NK-92 (cell line): Measurements from ENCODE around the gene NDEL1.

Experiments
- DNase-seq: peaks from one replicate; lab custom pipeline; 2025; ENCODE audit not compliant: unreplicated experiment; lab: John Stamatoyannopoulos, UW

The NDEL1 gene

DNA sequence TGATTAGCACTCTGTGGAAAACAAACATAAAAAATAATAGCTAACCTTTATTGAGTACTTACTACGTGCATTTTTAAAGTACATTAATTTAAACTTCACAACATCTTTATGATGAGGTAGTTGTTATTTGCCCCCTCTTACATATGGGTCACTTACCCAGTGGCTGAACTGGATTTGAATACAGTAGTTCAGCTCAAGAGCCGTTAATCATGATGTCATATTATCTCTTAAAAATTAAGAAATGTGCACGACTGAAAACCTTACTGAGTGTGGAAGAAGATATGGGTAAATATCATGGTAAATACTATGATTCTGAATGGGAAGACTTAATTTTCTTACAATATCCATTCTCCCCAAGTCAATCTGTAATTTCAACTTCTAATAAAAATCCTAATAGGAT is 17.6 kb downstream of the NDEL1 start:
- no peak for DNase-seq

DNA sequence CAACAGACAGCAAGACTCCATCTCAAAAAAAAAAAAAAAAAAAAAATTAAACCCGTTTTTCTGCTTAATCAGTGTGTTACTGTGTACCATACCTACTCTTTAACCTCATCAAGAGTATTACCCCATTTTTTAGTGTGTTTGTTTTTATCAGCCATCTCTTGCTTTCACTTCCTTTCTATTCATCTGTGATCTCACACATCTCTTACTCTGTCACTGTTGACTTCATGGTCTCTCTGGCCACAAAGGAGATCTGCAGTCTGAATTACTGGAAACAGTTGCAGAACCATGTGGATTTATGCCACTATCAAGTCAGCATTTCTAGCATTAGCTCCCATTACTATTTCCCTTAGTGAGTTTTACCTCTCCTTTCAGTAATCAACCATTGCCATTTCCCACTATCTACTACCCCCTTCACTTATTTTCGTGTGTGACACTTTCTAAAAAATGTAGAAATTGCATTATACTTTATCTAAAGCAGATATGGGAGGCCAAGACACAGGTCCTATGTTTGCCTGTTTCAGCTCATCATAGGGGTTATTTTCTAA is 20.1 kb downstream of the NDEL1 start:
- no peak for DNase-seq

DNA sequence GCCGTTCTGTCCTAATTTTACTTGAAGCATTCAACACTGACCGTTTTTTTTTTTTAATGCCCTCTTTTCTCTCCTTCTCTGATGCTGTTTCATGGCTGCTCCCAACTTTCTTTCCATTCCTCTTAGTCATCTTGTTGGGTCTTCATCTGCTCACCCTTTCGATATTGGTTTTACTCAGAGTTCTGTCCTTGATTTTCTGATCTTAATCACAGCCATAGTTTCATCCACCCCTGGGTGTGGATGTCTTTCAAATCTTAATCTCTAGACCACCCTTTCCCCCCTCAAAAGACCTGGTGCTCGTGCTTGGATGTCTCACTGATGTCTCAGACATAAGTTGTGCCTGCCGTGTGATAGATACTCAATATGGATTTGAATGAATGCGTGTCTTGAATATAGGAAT is 22.4 kb downstream of the NDEL1 start:
- DNase-seq: no peak

DNA sequence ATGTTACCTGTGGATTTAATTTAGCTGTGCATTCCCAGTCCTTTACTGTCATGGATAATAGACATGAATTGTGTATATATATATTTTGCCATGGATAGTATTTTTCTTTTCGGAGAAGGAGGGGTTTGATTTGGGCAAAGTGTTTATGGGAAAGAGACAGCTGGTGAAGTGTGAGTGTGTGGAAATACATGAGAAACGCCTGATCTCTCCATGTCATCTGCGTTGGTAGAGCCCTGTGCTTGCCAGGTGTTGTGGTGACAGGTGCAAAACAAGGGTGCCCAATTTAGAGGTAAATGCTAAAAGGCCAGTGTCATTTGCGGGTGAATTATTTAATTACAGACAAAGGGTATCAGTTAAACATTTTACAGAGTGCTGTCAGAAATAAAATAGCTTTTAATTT is 23.4 kb downstream of the NDEL1 start:
- no peak for DNase-seq

DNA sequence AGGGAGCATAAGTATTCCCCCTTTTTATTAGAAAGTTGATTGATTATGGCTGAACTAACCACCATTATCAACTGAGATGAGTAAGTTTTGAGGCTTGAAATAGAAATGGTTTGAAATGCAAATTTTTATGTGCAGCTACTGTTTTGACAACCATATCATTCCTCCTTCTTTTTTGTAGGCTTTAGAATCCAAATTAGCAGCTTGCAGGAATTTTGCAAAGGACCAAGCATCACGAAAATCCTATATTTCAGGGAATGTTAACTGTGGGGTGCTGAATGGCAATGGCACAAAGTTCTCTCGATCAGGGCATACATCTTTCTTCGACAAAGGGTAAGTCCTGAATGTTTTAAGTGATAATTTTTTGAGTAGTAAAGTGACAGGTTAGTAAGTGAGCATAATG is 24.1 kb downstream of the NDEL1 start:
- no peak for DNase-seq

DNA sequence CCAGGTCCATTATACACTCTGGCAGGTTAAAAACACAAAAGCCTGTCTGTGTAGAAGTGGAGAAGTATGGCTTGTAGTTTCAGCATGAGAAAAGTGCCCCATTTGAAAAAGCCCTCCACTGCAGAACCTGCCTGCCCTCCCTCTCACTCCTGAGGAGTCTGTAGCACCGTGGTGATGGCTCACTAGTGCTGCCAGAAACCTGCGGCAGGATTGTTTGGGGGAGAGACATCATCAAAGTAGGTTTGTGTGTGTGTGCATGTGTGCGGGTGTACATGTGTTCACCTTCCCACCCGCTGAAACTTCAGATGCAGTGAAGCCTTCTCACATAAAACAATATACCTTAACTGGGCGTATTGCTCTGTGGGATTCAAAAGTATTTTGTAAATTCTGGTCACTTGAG is 26.9 kb downstream of the NDEL1 start:
- DNase-seq: no peak

DNA sequence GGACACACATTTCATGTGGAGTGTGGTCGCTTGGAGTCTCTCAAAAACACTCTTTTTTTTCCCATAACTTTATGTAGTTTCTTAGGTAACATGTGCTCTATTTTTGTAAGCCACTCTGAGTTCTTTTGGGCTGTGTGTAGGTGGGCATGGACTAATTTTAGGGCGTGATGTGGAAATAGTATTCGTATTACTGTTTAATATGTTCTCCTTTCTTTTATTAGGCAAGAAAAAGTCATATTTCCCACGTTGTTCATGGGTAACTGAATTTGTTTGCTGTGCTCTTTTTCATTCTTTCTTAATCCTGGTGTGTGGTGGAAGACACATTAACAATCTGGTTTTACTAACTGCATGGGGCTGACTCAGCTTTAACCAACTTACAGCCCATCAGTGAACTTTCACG is 27.4 kb downstream of the NDEL1 start:
- DNase-seq: no peak

DNA sequence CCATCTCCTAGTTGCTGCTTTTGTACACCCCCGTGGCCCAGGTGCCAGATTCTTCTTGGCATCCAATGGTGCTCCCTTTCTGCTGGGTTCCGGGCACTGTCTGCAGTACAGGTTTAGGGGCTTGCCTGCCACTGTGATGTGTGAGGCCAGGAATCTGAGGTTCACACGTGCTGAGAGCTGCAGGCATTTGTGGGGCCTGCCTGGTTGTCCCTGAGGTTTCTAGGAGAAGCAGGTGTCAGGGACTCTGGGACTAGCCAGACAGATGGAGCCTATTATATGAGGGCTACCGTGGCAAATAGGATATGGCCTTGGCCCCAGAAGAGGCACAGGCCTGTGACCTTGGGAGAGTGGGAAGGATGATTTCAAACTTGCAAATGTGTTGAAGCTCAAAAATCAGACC is 29.3 kb downstream of the NDEL1 start:
- no peak for DNase-seq

DNA sequence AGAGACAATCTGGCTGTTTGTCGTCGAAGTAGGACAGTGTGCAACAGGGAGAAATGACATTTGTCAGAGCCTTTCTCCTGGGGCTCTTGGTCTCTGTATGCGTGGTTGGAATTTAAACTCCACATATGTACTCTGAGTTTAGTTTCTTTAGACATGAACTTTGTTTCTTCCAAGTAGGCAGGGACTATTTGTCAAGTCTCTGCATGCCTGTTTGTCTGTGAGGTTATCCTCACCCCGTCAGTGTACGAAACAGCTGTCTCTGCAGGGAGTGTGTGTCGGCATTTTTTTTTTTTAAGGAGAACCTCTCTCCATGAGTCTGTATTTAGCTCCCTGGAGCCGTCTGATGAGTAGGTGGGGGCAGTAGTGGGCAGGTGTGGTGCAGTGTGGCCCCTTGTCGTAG is 29.7 kb downstream of the NDEL1 start:
- no peak for DNase-seq

DNA sequence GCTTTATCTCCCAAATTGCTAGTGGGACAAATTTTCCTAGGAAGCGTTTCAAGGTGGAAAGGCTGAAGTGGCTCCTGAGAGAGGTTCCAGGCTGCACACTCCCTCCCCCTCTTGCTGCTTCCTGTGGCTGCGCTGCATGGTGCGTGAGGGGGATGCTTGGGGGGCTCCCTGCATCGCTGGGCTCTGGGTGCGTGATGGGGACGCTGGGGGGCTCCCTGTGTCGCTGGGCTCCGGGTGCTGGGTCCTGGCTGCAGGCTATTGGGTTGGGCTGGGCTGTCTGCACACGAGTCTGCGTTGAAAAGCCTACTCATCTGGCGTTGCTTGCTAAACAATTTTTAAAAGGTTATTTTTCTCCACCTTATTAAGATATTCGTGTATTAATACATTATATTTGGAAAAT is 30.1 kb downstream of the NDEL1 start:
- DNase-seq: no peak

DNA sequence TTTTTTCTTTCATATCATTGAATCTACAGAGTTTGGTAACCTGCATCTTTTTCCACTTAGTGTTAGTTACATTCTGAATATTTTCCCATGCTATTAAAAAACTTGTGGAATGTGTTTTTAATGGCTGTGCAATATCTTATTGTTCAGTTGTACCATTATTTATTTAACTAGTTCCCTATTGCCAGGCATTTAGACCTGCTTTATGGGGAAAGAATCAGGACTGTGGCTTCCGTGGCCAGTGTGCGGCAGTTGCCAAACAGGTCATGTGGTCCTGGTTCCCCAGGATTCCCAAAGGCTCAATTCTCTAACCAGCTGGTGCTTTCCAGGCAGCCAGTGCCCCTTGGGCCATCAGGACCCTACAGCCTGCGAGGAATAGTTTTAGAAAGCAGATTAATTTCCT is 30.8 kb downstream of the NDEL1 start:
- no peak for DNase-seq

DNA sequence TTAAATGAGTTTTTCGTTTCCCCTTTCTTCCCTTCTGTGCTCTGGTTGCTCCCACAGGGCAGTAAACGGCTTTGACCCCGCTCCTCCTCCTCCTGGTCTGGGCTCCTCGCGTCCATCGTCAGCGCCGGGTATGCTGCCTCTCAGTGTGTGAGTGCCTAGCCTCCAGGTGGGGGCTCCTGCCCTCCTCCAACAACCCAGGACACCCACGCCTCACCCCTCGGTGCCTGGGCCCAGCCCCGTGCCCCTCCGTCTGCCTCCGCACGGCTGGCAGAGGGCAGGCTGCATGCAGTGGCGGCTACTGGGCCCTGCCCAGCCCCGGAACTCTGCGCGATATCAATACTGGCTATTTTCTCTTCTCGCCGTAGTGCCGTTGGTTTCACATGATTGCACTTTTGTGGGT is 31.2 kb downstream of the NDEL1 start:
- no peak for DNase-seq

DNA sequence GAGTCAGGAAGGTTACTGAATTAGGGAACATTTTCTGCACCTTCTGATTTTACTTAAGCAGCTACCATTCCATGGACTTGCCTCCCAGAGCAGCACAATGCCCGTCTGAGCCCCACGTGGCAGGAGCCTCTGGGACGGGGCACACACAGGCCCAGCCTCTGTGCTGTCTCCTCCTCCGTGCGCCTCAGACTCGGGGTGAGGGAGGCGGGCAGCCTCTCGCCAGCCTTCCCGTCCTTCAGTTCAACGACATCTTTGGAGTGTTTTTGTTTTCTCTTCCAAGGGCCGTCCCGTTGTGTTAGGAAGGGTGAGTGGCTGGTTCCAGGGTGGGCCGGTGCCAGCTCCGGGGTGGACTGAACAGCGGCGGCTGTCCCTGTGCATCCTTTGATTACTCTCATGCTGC is 31.8 kb downstream of the NDEL1 start:
- DNase-seq: no peak

DNA sequence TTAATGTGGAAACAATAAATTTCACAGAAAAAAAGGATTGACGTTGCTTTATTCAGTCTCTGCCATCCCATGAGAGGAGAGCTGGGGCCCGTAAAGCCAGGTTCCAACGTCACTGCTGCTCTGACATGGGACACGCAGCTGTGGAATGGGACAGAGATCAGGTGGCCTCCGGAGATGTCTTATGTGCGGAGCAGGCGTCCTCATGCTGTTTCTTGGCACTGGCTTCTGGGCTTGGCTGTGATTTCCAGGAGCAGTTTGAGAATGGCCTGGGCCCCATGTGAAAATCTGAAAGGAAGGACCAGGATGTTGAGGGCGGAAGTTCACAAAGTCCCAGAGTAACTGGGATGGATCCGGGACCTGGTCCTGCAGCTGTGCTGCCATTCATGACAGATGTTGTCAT is 32.4 kb downstream of the NDEL1 start:
- DNase-seq: no peak

DNA sequence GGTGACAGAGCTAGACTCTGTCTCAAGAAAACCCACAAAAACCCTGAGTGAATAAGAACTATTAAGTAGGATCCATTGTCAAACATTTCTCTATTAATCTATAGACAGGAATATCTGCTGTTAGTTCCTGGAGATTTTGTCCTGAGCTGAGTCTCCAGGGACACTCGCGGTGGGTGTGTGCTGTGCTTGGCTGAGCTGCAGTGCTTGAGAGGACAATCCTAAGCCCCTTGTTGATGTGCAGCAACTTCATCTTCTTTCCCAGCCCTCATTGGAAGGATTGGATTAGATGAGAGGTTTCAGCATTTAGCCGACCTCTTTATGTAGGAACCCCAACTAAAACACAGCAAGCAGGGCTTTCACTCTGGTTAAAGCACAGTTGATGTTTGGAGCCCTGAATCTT is 33.3 kb downstream of the NDEL1 start:
- DNase-seq: no peak

DNA sequence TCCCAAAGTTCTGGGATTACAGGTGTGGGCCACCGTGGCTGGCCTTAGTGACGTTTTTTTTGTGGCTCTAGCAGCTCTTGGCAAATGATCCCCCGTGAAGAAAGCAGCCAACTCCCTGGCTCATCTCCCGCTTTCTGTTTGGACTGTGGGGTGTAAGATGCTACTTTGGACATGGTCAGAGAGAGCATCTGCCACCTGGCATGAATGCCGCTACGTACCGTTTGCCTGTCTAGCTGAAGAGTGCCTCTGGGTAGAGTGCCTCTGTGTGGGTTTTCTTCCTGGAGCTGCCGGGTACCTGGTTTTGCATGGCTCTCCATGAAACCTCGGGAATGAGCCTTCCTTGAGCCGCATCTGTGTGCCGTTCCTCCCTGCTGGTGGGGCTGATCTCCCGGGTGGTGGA is 34.3 kb downstream of the NDEL1 start:
- no peak for DNase-seq

DNA sequence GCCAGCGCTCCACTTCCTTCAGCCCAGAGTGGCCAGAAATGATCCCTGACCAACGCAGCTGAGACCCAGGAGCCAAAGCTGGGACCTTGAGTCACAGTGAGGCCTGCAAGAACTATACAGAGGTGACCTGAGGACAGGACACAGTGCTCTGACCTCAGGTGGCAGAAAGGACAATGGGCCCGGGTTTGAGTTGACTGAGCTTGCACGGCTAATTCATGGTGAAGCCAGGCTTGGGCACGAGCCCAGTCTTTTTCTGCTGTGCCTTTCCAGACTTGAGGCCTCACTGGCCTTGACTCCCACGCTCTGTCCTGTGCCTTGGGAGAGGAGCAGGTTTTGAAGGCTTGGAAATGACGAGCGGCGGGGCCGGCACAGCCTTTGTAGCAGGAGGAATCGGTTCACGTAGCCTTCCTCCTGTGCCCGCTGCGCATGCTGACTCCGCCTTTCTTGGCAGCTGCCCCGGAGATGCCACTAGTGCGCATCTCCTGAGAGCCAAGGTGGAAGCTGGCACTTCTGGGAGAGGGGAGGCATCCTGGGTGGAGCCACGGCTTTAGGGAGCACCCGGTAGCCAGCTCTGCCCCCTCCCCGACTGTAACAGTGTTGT is 34.9 kb downstream of the NDEL1 start:
- no peak for DNase-seq

DNA sequence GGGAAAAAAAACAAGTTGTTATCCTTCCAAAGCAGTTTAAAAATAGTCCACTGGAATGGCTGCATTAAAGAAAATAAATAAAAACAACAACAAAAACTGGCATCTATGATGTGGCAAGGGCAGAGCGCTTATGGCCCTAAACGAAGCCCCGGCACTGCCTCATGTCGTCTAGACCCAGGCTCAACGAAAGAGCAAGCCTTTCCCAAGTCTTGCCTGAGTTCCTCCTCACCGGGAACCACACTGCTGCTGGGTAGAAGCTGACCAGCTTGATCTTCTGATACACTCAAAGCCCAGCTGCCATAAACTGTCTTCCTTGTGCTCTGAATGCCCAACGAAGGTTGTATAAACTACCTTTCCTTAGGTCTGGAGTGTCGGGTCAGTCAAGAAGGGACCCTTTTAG is 37.0 kb downstream of the NDEL1 start:
- no peak for DNase-seq

DNA sequence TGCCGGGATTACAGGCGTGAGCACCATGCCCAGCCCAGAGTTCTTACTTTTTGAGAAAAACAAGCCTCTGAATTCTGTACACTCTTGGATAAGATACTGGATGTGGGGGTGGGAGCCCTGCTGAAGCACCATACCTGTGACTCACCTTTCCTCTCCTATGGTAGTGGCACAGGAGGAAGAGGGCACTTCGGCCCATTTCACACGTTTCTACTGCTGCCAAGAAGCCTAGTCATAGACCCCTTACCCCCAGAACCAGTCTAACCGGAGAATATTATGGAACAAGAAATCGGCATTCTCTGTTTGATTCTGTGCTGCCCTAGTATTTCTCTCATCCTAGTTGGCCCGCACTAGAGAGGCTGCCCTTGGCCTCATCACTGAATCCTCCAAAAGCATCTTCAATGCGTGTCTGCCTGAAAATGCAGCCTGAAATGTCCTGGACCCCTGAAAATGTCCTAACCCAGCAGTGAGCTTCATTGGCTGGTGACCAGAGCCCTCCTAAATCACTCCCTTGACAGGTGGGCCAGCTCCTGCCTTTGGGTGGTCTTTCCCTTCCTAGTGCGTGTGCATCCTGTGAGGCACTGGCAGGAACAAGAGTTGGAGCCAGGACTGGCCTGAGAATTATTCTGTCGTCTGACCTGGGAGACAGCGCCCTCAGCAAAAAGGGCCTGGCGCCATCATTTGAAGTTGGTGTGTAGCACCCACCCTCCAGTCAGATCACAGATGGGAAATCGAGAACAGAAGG is 37.9 kb downstream of the NDEL1 start:
- no peak for DNase-seq

DNA sequence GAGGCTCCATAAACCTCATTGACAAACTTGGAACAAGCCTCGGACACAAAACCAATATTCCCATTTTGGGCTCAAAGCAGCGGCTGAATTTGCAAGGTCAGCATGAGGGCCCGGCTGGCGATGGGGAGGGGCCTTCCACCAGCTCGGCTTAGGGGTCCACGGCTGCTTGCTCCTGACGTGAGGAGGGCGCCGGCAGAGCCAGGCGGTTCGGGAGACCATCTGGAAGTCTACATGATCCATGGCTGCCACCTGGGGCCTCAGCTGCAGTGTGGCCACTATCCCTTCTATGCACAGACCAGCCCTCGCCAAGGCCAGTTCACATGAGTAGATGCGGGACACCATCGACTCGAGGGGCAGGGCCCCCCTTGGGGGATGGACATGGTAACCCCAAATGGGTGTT is 39.1 kb downstream of the NDEL1 start:
- no peak for DNase-seq

DNA sequence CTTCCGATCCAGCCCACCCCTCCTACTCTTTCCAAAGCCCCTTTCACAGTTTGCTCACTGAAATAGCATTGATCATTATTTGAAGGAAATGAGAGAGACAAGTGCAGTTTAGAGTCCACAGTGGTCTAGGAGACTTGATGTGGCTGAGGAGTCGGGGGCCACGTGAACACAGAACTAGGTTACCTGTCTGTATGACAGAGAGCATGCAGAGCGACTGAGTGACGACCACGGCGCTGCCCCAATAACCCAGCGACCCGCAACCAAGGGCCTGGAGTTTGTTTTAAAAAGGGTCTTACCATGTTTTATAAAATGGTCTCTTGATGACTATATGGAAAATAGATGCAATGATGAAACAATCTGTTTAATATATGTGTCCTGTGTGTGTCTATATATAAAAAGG is 39.5 kb downstream of the NDEL1 start:
- no peak for DNase-seq

DNA sequence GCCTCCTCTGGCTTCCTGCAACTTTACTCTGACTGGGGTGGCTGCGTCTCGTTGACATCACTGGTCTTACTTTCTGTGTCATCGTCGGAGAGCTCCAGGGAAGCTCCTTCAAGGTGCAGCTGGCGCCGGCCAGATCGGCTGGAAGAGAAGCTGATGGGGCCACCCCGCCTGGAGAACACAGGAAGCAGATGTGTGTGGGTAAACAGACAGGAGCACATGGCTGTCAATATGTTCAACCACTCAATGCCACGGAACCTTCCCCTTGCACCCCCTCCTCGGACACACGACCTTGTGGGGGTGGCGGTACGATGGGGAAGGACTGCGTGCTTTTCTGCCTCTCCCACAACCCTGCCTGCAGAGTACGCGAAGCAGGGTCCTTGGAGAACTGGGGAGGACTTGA is 40.1 kb downstream of the NDEL1 start:
- no peak for DNase-seq

DNA sequence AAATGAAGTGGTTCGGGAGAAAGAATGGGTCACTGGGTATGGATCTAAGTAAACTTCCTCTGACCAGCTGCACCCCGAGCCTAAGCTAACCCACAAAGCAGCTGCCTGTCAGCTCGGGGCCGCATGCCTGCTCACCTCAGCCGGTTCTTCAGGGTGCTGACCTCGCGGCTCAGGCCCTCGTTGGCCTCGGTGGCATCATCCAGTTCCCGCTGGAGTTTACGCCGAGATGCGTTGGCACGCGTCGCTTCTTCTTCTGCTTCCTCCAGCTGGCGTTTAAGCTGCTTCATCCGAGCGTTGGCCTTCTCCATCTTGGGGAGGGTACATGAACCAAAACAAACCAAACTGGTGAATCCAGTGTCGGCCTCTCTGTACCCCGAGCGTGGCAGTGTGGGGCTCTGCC is 41.1 kb downstream of the NDEL1 start:
- no peak for DNase-seq
